ENCODE measurements around the gene MUC4.

DNA sequence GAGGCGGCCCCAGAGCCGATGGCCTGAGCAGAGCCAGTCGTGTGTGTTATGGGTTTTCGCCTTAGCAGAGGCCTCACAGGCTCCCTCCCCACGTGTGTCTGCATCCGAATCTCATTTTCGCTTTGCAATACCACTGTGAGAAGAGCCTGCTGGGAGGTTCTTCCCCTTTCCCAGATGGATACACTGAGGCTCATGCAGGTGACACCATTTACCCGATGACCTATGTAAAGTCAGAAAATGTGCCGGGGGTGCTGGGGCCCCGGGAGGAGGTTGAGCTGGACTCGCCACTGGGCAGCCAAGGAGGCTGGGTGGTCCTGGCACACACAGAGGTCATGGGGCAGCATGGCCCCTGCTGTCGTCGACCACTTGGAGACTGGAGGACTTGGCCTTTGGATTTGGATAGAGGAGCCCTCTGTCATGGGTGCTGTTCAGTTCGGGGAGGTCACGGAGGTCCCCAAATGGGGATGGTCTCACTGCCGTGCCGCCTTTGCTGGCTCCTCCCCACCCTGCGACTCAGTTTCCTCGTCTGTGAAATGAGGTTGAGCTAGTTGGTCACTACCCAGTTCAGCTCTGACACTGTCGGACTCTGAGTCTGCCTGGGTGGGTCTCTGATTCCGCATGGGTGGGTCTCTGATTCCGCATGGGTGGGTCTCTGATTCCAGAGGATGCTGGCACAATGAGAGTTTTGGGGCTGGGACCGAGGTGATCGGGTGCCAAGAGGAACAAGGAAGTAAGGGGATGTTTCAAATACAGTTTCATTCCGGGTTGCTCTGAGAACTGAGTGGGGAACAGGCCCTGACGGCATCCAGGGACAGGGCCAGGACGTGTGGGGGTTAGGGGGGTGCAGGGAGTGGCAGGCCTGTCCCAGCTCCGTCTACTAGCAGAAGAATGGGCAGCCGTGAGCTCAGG is 23.2 kb upstream of the MUC4 start:
- TF ChIP-seq, protein P1, sequence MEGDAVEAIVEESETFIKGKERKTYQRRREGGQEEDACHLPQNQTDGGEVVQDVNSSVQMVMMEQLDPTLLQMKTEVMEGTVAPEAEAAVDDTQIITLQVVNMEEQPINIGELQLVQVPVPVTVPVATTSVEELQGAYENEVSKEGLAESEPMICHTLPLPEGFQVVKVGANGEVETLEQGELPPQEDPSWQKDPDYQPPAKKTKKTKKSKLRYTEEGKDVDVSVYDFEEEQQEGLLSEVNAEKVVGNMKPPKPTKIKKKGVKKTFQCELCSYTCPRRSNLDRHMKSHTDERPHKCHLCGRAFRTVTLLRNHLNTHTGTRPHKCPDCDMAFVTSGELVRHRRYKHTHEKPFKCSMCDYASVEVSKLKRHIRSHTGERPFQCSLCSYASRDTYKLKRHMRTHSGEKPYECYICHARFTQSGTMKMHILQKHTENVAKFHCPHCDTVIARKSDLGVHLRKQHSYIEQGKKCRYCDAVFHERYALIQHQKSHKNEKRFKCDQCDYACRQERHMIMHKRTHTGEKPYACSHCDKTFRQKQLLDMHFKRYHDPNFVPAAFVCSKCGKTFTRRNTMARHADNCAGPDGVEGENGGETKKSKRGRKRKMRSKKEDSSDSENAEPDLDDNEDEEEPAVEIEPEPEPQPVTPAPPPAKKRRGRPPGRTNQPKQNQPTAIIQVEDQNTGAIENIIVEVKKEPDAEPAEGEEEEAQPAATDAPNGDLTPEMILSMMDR (conservative IDR thresholded peaks at IDR 0.05; ENCODE audit: low read length), result no peak
- no peak for TF ChIP-seq EZH2phosphoT487 (IDR thresholded peaks at IDR 0.05; ENCODE audit: borderline replicate concordance)
